ENCODE measurements around the gene HSPB1. TPM values are rescaled to one million over a fixed set of nuclear protein-coding genes. Genes with fewer than 3 reads are reported as not detected.
A peak's percentile ranks its signal among the peaks of the same experiment; 100 is the strongest.

The HSPB1 gene
- total and polyA plus RNA-seq, 2 donors (not counting 1 experiment from before 2014, with no cell fraction given): 34.0 to 343 TPM

- intact Hi-C loops (cut with micrococcal nuclease): no loop called here
- Histone ChIP-seq H3K9me3 (ENCODE audit: control extremely low read depth in 1 of 3, control insufficient read depth in 2 of 3, insufficient read depth in 1 of 3, low read length in 2 of 3) (no peaks in the 10 kb centered on the region), H3K4me2 (replicated peaks; ENCODE audit: low read depth, low read length, poor library complexity, severe bottlenecking) (no peak overlapping the region), H3K27ac (ENCODE audit: low read length in 2 of 2) (peak overlapping the region in 1 of 2 donors; percentile 12), H4K20me1 (ENCODE audit: control insufficient read depth, insufficient read depth, low read length, poor library complexity, severe bottlenecking) (peaks cover 47% of the 10 kb centered on the region), H3K4me1 (ENCODE audit: control insufficient read depth in 2 of 2, insufficient read depth in 2 of 2, low read length in 2 of 2) (peaks cover 11 to 13% of the 10 kb centered on the region in 2 donors), H3K4me3 (ENCODE audit: control extremely low read depth in 1 of 5, extremely low read depth in 1 of 5, insufficient read depth in 1 of 5, low read depth in 2 of 5, low read length in 4 of 5) (no peak overlapping the region), H3K27me3 (replicated peaks in 1 of 4; ENCODE audit: control extremely low read depth in 1 of 4, control insufficient read depth in 3 of 4, insufficient read depth in 4 of 4, low read length in 3 of 4) (no peaks in the 10 kb centered on the region), H2AFZ (ENCODE audit: insufficient read depth, low read depth, low read length, poor library complexity, severe bottlenecking) (no peak overlapping the region), H3K9ac (ENCODE audit: low read length) (no peak overlapping the region), H3K79me2 (ENCODE audit: control insufficient read depth, insufficient read depth, low read length) (peaks cover 49% of the 10 kb centered on the region), H3K36me3 (replicated peaks in 1 of 2; ENCODE audit: control extremely low read depth in 1 of 2, control insufficient read depth in 1 of 2, extremely low read depth in 1 of 2, insufficient read depth in 2 of 2, low read length in 1 of 2) (peaks cover 0 to 43% of the 10 kb centered on the region in 2 experiments)
- WGBS (ENCODE audit: insufficient coverage): 0% methylated on average over 1 of the region's 7 CpGs
- Mint-ChIP-seq H3K4me3 (no peak overlapping the region), H3K27ac (peak overlapping the region; percentile 37), H3K27me3 (no peaks in the 10 kb centered on the region), H3K9me3 (ENCODE audit: insufficient read depth) (no peaks in the 10 kb centered on the region), H3K4me1 (peaks cover 33% of the 10 kb centered on the region)
- TF ChIP-seq EZH2 (IDR thresholded peaks at IDR 0.05; ENCODE audit: borderline replicate concordance, insufficient read depth, low read depth, low read length, poor library complexity, severe bottlenecking) (no peak), CTCF (IDR thresholded peaks at IDR 0.05) (no peak)
- DNase-seq (peak; percentile 34), ATAC-seq (ENCODE audit: low read depth) (no peak)
- CTCF ChIA-PET: interaction anchor here (0.7 to 3.2 kb wide), 3 partner anchors 13 to 1660 kb away, joined by 3 to 11 read pairs (median 3); no protein-coding TSS in a partner anchor
- POLR2A ChIA-PET: no interaction called here
Observed at GRCh38 chr7:76327610-76328009, 25.1 kb downstream of the HSPB1 start.

- no peak overlapping the region for H3K4me3 Mint-ChIP-seq
- peaks cover 56% of the 10 kb centered on the region for H3K79me2 ChIP-seq (ENCODE audit: control insufficient read depth, insufficient read depth, low read length)
Observed at GRCh38 chr7:76328389-76328788, 25.9 kb downstream of the HSPB1 start.

More at GRCh38 chr7:76328389-76328788, 25.9 kb downstream of the HSPB1 start:
- TF ChIP-seq EZH2 (IDR thresholded peaks at IDR 0.05; ENCODE audit: borderline replicate concordance, insufficient read depth, low read depth, low read length, poor library complexity, severe bottlenecking) (no peak), CTCF (IDR thresholded peaks at IDR 0.05) (no peak)
- no peaks in the 10 kb centered on the region for H3K27me3 Mint-ChIP-seq
- peaks cover 11 to 21% of the 10 kb centered on the region in 2 donors for H3K4me1 ChIP-seq (ENCODE audit: control insufficient read depth in 2 of 2, insufficient read depth in 2 of 2, low read length in 2 of 2)
- no peak for ATAC-seq (ENCODE audit: low read depth)
- H3K36me3 ChIP-seq (replicated peaks in 1 of 2; ENCODE audit: control extremely low read depth in 1 of 2, control insufficient read depth in 1 of 2, extremely low read depth in 1 of 2, insufficient read depth in 2 of 2, low read length in 1 of 2): peaks cover 0 to 45% of the 10 kb centered on the region in 2 experiments
- intact Hi-C loops (cut with micrococcal nuclease): no loop called here
- ChIA-PET CTCF (interaction anchor here (3.2 kb wide), 1 partner anchor 14 kb away, joined by 11 read pairs; no protein-coding TSS in a partner anchor), POLR2A (no interaction called here)
- no peaks in the 10 kb centered on the region for H3K27me3 ChIP-seq (replicated peaks in 1 of 4; ENCODE audit: control extremely low read depth in 1 of 4, control insufficient read depth in 3 of 4, insufficient read depth in 4 of 4, low read length in 3 of 4)
- no peak overlapping the region for H3K9ac ChIP-seq (ENCODE audit: low read length)
- H3K4me3 ChIP-seq (ENCODE audit: control extremely low read depth in 1 of 5, extremely low read depth in 1 of 5, insufficient read depth in 1 of 5, low read depth in 2 of 5, low read length in 4 of 5): no peak overlapping the region
- H2AFZ ChIP-seq (ENCODE audit: insufficient read depth, low read depth, low read length, poor library complexity, severe bottlenecking): no peak overlapping the region
- no peak overlapping the region for H3K4me2 ChIP-seq (replicated peaks; ENCODE audit: low read depth, low read length, poor library complexity, severe bottlenecking)
- peaks cover 37% of the 10 kb centered on the region for H3K4me1 Mint-ChIP-seq
- H3K9me3 ChIP-seq (ENCODE audit: control extremely low read depth in 1 of 3, control insufficient read depth in 2 of 3, insufficient read depth in 1 of 3, low read length in 2 of 3): no peaks in the 10 kb centered on the region
- H4K20me1 ChIP-seq (ENCODE audit: control insufficient read depth, insufficient read depth, low read length, poor library complexity, severe bottlenecking): peaks cover 54% of the 10 kb centered on the region
- no peak for DNase-seq
- peak overlapping the region in 1 of 2 donors; percentile 12 for H3K27ac ChIP-seq (ENCODE audit: low read length in 2 of 2)
- WGBS (ENCODE audit: insufficient coverage): 93% methylated on average over 8 of the region's 15 CpGs
- no peak overlapping the region for H3K27ac Mint-ChIP-seq
- H3K9me3 Mint-ChIP-seq (ENCODE audit: insufficient read depth): no peaks in the 10 kb centered on the region
